Coronary artery (tissue), 2 donors: Measurements from ENCODE around the gene CASZ1.

Experiments
- DNase-seq: peaks from one replicate; pipeline ENCODE4 v3.0.0-alpha.2; 2017; ENCODE audit warnings: low spot score
- H3K27ac ChIP-seq, 2 donors: fragments of 200-600 bp; sonication (generic); one replicate each; pipeline ENCODE4 v1.5.1; 2016 to 2019
- H3K4me3 ChIP-seq: fragments of 200-600 bp; sonication (generic); 2 replicates; pipeline ENCODE4 v1.5.1; 2016; ENCODE audit warnings: mild to moderate bottlenecking, moderate library complexity
- TF ChIP-seq, protein P1 (sequence below): fragments of 200-600 bp; sonication (generic); IDR thresholded peaks from one replicate; pipeline ENCODE4 v1.5.1; 2019; ENCODE audit warnings: antibody characterized with exemption

Gene CASZ1

DNA sequence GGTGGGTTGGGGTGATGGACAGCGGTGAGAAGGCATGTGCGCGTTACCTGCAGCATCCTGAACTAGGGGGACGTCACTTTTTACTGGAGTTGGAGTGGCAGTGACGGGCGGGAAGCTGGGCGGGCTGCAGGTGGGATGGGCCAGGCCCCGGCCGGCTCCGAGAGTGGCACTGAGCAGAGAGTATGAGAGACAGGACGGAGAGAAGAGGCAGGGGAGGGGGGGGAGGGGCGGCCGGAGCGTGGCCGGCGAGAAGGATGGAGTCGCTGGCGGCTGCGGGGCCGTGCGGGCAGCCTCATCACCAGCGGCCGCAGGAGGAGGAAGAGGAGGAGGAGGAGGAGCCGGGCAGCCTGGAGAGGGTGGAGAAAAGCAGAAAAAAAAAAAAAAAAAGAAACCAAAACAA lies 154.5 kb downstream of the CASZ1 start:
- H3K4me3 ChIP-seq, result no peak overlapping the region
- DNase-seq, result no peak
- TF ChIP-seq, protein P1, sequence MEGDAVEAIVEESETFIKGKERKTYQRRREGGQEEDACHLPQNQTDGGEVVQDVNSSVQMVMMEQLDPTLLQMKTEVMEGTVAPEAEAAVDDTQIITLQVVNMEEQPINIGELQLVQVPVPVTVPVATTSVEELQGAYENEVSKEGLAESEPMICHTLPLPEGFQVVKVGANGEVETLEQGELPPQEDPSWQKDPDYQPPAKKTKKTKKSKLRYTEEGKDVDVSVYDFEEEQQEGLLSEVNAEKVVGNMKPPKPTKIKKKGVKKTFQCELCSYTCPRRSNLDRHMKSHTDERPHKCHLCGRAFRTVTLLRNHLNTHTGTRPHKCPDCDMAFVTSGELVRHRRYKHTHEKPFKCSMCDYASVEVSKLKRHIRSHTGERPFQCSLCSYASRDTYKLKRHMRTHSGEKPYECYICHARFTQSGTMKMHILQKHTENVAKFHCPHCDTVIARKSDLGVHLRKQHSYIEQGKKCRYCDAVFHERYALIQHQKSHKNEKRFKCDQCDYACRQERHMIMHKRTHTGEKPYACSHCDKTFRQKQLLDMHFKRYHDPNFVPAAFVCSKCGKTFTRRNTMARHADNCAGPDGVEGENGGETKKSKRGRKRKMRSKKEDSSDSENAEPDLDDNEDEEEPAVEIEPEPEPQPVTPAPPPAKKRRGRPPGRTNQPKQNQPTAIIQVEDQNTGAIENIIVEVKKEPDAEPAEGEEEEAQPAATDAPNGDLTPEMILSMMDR, result no peak
- H3K27ac ChIP-seq, result no peak overlapping the region

- no peak for DNase-seq
- no peak overlapping the region for H3K4me3 ChIP-seq
- no peak overlapping the region for H3K27ac ChIP-seq
- TF ChIP-seq, protein P1, result no peak
Observed at GRCh38 chr1:10640843-10641553, 155.4 kb downstream of the CASZ1 start.

DNA sequence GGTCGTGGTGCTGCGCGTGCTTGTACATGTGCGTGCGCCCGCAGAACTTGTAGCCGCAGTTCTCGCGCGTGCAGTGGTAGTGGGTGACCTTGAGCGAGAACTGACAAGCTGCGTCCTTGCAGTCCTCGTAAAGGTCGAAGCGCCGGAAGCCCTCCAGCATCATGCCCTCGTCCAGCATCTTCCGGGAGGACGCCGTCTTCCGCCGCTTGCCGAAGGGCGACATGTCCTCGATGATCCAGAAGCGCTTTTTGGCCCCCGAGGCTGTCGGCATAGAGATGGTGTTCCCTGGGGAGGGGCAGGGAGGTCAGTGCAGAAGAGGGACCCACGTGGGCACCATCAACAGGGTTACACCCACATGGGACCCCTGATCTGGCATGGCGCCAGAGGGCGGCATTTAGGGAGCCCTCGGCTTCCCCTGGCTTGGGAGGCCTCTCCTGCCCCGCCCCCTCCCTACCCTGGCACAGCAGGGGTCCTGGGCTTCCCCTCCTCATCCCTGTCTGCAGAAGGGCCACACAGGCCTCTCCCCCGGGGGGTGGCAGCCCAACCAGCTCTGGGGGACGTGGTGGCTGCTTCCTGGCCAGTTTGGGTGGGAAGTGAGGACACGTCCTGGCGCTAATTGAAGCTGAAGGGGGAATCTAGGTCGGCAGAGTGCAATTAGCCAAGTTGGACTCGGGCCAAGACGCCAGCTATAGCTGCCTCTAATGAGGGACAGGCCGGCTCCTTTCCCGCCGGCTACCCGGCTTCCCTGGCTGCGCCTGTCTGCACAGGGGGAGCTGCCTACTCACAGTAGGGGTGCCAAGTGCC lies 156.5 kb downstream of the CASZ1 start:
- Histone ChIP-seq H3K4me3 (no peak overlapping the region), H3K27ac (no peak overlapping the region)
- DNase-seq, result no peak
- TF ChIP-seq, protein P1, result no peak

- H3K4me3 ChIP-seq, result peak overlapping the region; percentile 20
- H3K27ac ChIP-seq, result no peak overlapping the region
- DNase-seq, result no peak
- TF ChIP-seq, protein P1, result no peak
Observed at GRCh38 chr1:10639011-10639774, 157.3 kb downstream of the CASZ1 start.

DNA sequence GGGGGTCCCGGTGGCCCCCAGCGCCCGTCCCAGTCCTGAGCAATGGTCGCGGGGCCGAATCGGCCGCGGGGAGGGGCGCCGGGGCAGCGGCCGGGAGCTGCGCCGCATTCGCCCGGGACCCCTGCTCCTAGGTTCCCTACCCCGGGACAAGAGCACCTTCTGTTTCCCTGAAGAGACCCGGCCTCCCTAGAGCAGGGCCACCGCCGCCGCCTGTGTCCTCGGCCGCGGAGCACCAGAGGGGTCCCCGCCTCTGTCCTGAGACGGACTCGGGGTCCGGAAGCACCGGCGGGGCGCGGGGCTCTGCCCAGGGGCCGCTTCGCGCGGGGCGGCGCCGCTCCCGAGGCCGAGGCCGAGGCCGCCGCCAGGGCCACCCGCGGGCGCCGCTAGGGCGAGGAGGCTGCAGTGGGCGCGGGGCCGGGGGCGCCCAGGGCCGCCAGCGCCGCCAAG lies 157.9 kb downstream of the CASZ1 start:
- no peak for DNase-seq
- peak overlapping the region; percentile 20 to 49 for H3K27ac ChIP-seq
- TF ChIP-seq, protein P1, result no peak
- peak overlapping the region; percentile 57 for H3K4me3 ChIP-seq

DNA sequence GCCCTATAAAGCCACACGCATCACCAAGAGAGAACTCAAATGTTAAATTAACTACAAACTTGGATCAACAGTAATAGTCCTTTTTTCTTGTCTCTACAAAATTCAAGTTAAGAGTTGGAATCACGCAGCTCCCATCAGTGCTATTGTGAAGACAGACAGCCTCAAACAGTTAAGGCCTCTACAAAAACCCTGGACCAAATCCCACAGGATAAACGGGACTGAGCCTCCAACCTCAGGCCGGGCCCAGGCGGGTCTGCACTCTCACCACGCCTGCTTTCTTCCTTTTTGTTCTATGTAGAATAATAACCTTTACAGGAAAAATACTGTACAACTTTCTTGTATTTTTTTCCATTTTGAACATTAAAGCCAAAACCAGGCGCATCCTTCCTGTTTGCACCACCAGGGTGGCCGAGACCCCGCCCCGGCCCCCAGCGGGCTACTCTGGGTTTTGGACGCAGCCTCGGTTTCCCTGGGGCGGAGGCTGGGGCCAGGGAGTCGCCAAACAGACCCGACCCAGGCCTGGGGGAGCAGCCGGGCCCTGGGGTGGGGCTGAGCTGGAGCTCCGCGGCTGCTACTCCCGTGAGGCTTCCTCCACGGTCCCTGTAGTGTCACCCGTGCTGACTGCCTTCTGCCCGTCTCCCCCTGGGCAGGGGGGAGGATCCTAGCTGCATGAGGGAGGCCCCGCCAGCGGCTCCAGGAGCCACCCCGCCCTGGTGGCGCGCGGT lies 158.4 kb downstream of the CASZ1 start:
- DNase-seq, result no peak
- Histone ChIP-seq H3K27ac (peak overlapping the region; percentile 46 to 49), H3K4me3 (peak overlapping the region; percentile 57)
- TF ChIP-seq, protein P1, result no peak
